ENCODE data around the gene TADA3. TPM values are rescaled to one million over a fixed set of nuclear protein-coding genes. Genes with fewer than 3 reads are reported as not detected.

The TADA3 gene
- total RNA-seq, 1 experiment from 2014 or later = 49.0 TPM

DNA sequence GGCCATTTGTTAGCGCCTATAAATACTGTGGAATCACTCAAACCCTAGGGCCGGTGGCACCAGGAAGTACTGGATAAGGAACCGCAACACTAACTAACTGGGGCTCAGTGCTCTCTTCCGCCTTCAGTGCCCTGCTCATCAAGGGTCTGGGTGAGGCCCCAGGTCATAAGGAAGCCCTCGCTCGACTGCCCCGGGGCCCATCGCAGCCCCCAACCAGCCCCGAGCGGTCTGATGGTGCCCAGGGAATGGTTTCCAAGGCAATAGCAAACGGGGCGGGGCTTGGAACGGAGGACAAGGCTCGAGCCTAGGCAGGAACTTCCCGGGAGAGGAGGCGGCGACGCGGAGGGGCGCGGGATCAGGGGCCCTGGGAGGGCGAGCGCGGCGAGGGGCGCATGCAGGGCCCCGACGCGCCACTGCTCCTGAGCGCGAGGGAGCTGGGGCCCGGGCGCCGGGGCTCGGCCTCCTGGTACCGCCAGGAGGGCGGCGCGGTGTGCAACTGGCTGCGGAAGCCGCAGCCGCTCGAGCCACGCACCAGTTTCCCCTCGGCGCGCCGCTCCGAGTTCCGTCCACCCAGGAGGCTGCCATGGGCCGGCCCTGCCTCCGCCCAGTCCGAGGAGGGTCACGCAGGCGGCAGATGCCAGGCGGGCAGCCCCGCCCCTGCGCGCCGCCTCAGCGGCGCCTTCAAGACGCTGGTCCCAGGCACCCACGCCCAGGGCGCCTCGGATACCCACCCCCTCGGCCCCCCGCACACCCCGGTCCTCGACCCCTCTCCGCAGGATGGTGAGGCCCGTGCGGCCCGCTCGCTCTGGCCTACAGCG is 17.6 kb upstream of the TADA3 start, which contains the start of gene TTLL3 (continued):
- TF ChIP-seq GRHL2 (CRISPR knock-in tag; IDR thresholded peaks at IDR 0.05; ENCODE audit: insufficient replicate concordance, severe bottlenecking) (no peak), ZNF232 (CRISPR knock-in tag; IDR thresholded peaks at IDR 0.05) (peak; percentile 16; the same call in 1 of the 2 replicates), SP1 (CRISPR knock-in tag; conservative IDR thresholded peaks at IDR 0.05) (0 out of 2 replicates have a peak, but pooled peaks have one; percentile 66), KAT7 (CRISPR knock-in tag; IDR thresholded peaks at IDR 0.05; ENCODE audit: borderline replicate concordance) (no peak), FOXP1 (CRISPR knock-in tag; IDR thresholded peaks at IDR 0.05; ENCODE audit: borderline replicate concordance) (peak; percentile 70), RELA (CRISPR knock-in tag; IDR thresholded peaks at IDR 0.05; ENCODE audit: borderline replicate concordance) (no peak), FOXJ3 (CRISPR knock-in tag; IDR thresholded peaks at IDR 0.05; ENCODE audit: borderline replicate concordance) (no peak), ZNF138 (CRISPR knock-in tag; conservative IDR thresholded peaks at IDR 0.05) (no peak), ZBTB21 (CRISPR knock-in tag; IDR thresholded peaks at IDR 0.05; ENCODE audit: borderline replicate concordance) (0 out of 2 replicates have a peak, but pooled peaks have one; percentile 9), NR2C2 (CRISPR knock-in tag; IDR thresholded peaks at IDR 0.05) (no peak)
- TF ChIP-seq, protein P1, sequence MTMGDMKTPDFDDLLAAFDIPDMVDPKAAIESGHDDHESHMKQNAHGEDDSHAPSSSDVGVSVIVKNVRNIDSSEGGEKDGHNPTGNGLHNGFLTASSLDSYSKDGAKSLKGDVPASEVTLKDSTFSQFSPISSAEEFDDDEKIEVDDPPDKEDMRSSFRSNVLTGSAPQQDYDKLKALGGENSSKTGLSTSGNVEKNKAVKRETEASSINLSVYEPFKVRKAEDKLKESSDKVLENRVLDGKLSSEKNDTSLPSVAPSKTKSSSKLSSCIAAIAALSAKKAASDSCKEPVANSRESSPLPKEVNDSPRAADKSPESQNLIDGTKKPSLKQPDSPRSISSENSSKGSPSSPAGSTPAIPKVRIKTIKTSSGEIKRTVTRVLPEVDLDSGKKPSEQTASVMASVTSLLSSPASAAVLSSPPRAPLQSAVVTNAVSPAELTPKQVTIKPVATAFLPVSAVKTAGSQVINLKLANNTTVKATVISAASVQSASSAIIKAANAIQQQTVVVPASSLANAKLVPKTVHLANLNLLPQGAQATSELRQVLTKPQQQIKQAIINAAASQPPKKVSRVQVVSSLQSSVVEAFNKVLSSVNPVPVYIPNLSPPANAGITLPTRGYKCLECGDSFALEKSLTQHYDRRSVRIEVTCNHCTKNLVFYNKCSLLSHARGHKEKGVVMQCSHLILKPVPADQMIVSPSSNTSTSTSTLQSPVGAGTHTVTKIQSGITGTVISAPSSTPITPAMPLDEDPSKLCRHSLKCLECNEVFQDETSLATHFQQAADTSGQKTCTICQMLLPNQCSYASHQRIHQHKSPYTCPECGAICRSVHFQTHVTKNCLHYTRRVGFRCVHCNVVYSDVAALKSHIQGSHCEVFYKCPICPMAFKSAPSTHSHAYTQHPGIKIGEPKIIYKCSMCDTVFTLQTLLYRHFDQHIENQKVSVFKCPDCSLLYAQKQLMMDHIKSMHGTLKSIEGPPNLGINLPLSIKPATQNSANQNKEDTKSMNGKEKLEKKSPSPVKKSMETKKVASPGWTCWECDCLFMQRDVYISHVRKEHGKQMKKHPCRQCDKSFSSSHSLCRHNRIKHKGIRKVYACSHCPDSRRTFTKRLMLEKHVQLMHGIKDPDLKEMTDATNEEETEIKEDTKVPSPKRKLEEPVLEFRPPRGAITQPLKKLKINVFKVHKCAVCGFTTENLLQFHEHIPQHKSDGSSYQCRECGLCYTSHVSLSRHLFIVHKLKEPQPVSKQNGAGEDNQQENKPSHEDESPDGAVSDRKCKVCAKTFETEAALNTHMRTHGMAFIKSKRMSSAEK (CRISPR knock-in tag; IDR thresholded peaks at IDR 0.05; ENCODE audit: borderline replicate concordance) = peak; percentile 52; the same call in 1 of the 2 replicates
- TF ChIP-seq, protein P2, sequence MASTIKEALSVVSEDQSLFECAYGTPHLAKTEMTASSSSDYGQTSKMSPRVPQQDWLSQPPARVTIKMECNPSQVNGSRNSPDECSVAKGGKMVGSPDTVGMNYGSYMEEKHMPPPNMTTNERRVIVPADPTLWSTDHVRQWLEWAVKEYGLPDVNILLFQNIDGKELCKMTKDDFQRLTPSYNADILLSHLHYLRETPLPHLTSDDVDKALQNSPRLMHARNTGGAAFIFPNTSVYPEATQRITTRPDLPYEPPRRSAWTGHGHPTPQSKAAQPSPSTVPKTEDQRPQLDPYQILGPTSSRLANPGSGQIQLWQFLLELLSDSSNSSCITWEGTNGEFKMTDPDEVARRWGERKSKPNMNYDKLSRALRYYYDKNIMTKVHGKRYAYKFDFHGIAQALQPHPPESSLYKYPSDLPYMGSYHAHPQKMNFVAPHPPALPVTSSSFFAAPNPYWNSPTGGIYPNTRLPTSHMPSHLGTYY (CRISPR knock-in tag; IDR thresholded peaks at IDR 0.05) = peak; percentile 84; the same call in 1 of the 2 replicates
- TF ChIP-seq, protein P3, sequence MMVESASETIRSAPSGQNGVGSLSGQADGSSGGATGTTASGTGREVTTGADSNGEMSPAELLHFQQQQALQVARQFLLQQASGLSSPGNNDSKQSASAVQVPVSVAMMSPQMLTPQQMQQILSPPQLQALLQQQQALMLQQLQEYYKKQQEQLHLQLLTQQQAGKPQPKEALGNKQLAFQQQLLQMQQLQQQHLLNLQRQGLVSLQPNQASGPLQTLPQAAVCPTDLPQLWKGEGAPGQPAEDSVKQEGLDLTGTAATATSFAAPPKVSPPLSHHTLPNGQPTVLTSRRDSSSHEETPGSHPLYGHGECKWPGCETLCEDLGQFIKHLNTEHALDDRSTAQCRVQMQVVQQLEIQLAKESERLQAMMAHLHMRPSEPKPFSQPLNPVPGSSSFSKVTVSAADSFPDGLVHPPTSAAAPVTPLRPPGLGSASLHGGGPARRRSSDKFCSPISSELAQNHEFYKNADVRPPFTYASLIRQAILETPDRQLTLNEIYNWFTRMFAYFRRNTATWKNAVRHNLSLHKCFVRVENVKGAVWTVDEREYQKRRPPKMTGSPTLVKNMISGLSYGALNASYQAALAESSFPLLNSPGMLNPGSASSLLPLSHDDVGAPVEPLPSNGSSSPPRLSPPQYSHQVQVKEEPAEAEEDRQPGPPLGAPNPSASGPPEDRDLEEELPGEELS (CRISPR knock-in tag; IDR thresholded peaks at IDR 0.05) = no peak
- TF ChIP-seq, protein P4, sequence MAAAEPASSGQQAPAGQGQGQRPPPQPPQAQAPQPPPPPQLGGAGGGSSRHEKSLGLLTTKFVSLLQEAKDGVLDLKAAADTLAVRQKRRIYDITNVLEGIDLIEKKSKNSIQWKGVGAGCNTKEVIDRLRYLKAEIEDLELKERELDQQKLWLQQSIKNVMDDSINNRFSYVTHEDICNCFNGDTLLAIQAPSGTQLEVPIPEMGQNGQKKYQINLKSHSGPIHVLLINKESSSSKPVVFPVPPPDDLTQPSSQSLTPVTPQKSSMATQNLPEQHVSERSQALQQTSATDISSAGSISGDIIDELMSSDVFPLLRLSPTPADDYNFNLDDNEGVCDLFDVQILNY (CRISPR knock-in tag; IDR thresholded peaks at IDR 0.05) = peak; percentile 57; the same call in 1 of the 2 replicates

DNA sequence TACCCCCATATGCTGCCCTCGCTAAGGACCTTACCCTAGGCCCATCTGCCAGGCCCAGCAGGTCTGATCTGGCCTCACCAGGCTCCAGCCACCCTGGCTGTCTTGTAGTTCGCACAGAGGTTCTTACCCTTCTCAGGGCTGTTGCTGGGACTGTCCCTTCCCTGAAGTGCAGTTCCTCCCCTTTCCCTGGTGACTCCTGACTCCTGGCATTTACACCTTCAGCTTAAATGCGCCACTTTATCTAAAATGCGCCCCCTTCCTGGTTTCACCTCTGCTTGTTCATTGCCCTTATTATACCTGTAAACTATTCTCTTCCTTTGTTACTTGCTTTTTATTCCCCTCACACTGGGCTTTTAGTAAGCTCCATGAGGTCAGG is 17.0 kb upstream of the TADA3 start:
- ATAC-seq (peak; percentile 2; the same call in 1 of the 2 replicates), DNase-seq (ENCODE audit: low spot score) (no peak)
- ChIA-PET CTCF (interaction anchor here (1.0 to 2.1 kb wide), 6 partner anchors 16 to 137 kb away, joined by 3 to 13 read pairs (median 4); partner anchors contain the start of genes ARPC4 and CRELD1), POLR2A (no interaction called here)
- Mint-ChIP-seq H3K36me3 (peaks cover 10% of the 10 kb centered on the region), H3K4me1 (peaks cover 23% of the 10 kb centered on the region), H3K27me3 (ENCODE audit: low read depth) (peaks cover 17% of the 10 kb centered on the region), H3K9me3 (no peaks in the 10 kb centered on the region), H3K4me3 (peak overlapping the region; percentile 71), H3K27ac (peak overlapping the region; percentile 85)
- TF ChIP-seq JAZF1 (CRISPR knock-in tag; IDR thresholded peaks at IDR 0.05) (no peak), CREM (CRISPR knock-in tag; IDR thresholded peaks at IDR 0.05) (no peak), MYBL2 (CRISPR knock-in tag; IDR thresholded peaks at IDR 0.05) (no peak), ZNF396 (CRISPR knock-in tag; IDR thresholded peaks at IDR 0.05; ENCODE audit: borderline replicate concordance) (no peak), ZNF263 (CRISPR knock-in tag; IDR thresholded peaks at IDR 0.05; ENCODE audit: low read depth) (no peak), ZNF232 (CRISPR knock-in tag; IDR thresholded peaks at IDR 0.05) (no peak), SP1 (CRISPR knock-in tag; conservative IDR thresholded peaks at IDR 0.05) (no peak), ZNF219 (CRISPR knock-in tag; IDR thresholded peaks at IDR 0.05; ENCODE audit: borderline replicate concordance) (no peak), HMGA2 (CRISPR knock-in tag; IDR thresholded peaks at IDR 0.05) (no peak), SMAD3 (CRISPR knock-in tag; IDR thresholded peaks at IDR 0.05; ENCODE audit: borderline replicate concordance) (no peak), PRRX2 (CRISPR knock-in tag; IDR thresholded peaks at IDR 0.05) (no peak)
- TF ChIP-seq, protein P5, sequence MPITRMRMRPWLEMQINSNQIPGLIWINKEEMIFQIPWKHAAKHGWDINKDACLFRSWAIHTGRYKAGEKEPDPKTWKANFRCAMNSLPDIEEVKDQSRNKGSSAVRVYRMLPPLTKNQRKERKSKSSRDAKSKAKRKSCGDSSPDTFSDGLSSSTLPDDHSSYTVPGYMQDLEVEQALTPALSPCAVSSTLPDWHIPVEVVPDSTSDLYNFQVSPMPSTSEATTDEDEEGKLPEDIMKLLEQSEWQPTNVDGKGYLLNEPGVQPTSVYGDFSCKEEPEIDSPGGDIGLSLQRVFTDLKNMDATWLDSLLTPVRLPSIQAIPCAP (CRISPR knock-in tag; IDR thresholded peaks at IDR 0.05) = no peak
- TF ChIP-seq, protein P6, sequence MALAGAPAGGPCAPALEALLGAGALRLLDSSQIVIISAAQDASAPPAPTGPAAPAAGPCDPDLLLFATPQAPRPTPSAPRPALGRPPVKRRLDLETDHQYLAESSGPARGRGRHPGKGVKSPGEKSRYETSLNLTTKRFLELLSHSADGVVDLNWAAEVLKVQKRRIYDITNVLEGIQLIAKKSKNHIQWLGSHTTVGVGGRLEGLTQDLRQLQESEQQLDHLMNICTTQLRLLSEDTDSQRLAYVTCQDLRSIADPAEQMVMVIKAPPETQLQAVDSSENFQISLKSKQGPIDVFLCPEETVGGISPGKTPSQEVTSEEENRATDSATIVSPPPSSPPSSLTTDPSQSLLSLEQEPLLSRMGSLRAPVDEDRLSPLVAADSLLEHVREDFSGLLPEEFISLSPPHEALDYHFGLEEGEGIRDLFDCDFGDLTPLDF (CRISPR knock-in tag; IDR thresholded peaks at IDR 0.05) = no peak
